ENCODE results near the gene MTHFSD.

The MTHFSD gene

GRCh38 chr16:86587487-86587886, 32.5 kb upstream of the MTHFSD start:
- no peak overlapping the region for H3K27ac ChIP-seq
- TF ChIP-seq CTCF (IDR thresholded peaks at IDR 0.05) (no peak), ZFX (IDR thresholded peaks at IDR 0.05; ENCODE audit: borderline replicate concordance) (no peak)

- no peak for TF ChIP-seq ZFX (IDR thresholded peaks at IDR 0.05; ENCODE audit: borderline replicate concordance)
- TF ChIP-seq CTCF (IDR thresholded peaks at IDR 0.05): no peak
- no peak overlapping the region for H3K27ac ChIP-seq
Observed at GRCh38 chr16:86585821-86586611, 31.0 kb upstream of the MTHFSD start.

GRCh38 chr16:86584726-86585721, 30.0 kb upstream of the MTHFSD start:
- TF ChIP-seq ZFX (IDR thresholded peaks at IDR 0.05; ENCODE audit: borderline replicate concordance) (no peak), CTCF (IDR thresholded peaks at IDR 0.05) (no peak)
- H3K27ac ChIP-seq: no peak overlapping the region

- TF ChIP-seq ZFX (IDR thresholded peaks at IDR 0.05; ENCODE audit: borderline replicate concordance): no peak
- no peak for TF ChIP-seq CTCF (IDR thresholded peaks at IDR 0.05)
- H3K27ac ChIP-seq: no peak overlapping the region
Observed at GRCh38 chr16:86584071-86584685, 29.1 kb upstream of the MTHFSD start.

- H3K27ac ChIP-seq: no peak overlapping the region
- TF ChIP-seq ZFX (IDR thresholded peaks at IDR 0.05; ENCODE audit: borderline replicate concordance): no peak
- no peak for TF ChIP-seq CTCF (IDR thresholded peaks at IDR 0.05)
Observed at GRCh38 chr16:86581458-86581857, 26.4 kb upstream of the MTHFSD start.

- no peak overlapping the region for H3K27ac ChIP-seq
- TF ChIP-seq ZFX (IDR thresholded peaks at IDR 0.05; ENCODE audit: borderline replicate concordance) (no peak), CTCF (IDR thresholded peaks at IDR 0.05) (no peak)
Observed at GRCh38 chr16:86580791-86581170, 25.7 kb upstream of the MTHFSD start.

All from 22Rv1 (cell line).